GM19328 (cell line): Measurements from ENCODE around the gene NPAS2.

Experiments
- ATAC-seq: cut with Tn5 transposase; IDR thresholded peaks from one replicate; pipeline ENCODE4 v1.9.1; 2021; ENCODE audit warnings: mild to moderate bottlenecking, moderate library complexity; ENCODE audit not compliant: unreplicated experiment

The NPAS2 gene

GRCh38 chr2:100853909-100854810 lies 34.2 kb downstream of the NPAS2 start:
- ATAC-seq = no peak

DNA sequence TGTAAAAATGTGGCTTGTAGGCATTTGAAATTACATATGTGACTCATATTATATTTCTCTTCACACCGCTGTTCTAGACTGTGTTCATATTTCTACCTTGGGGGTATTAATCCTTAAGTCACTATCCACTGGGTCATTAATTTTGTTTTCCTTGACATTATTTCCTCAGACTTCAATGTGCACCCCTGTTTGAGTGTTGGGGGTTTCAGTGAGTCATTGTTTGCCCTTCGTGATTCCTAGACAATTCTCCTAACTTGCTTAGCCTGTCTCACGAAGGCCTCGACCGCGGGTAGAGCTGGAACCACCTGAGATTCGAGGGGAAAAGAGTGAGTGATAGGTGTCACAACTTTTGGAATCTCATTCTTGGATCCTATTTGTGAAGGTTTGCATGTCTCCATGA lies 35.1 kb downstream of the NPAS2 start:
- no peak for ATAC-seq

- no peak for ATAC-seq
These were observed 35.7 kb downstream of the NPAS2 start for GRCh38 chr2:100855606-100856005.

DNA sequence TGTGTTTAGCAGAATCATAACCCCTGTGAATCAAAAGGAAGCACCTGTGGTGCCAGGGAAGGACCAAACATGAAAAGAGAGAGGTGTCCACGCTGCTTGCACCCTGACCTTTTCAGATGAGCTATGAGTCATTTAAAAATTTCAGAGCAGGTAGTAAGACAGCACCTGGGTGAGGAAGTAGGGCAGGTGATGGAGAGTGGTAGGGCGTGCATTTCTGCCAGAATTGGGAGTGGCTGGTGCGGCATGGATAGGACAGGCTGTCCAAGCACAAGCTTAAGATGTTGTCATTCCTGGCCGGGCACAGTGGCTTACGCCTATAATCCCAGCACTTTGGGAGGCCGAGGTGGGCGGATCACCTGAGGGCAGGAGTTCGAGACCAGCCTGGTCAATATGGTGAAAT lies 36.8 kb downstream of the NPAS2 start:
- ATAC-seq = no peak

DNA sequence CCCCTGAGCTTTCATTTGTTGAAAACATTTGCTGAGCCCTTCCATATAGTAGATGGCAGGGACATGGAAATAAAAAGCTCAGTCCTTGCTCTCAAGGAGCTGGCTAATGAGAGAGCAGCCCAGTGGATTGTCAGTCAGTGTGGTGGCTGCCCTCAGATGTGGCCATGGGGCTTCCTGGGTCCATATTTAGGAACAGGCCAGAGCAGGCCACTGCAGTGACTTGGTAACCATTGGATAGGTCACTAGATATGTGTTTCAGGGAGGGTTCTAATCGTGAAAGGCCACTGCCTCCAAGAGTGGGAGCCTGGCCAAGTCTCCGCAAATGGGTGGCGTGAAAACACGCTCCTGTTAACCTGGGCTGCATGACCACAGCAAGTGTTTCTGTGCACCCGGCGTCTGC lies 37.4 kb downstream of the NPAS2 start:
- no peak for ATAC-seq

DNA sequence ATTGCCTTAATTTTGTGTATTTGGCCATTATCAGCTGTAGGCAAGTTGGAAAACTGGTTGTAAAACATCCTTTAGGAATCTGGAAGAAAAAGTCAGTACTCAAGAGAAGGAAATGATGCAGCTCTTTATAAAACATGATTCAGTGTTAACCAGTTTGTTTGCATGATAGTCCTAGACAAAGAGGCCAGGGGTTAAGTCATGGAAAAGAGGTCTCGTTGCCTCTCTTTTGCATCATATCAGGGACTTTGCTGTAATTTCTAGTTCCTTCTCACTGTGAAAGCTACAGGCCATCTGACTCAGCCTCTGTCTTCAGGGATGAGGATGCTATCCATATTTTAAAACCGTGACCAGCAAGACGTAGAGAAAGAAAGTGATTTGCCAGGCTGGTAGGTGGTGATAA lies 38.0 kb downstream of the NPAS2 start:
- ATAC-seq = no peak

GRCh38 chr2:100859902-100860301 lies 40.0 kb downstream of the NPAS2 start:
- ATAC-seq = no peak

DNA sequence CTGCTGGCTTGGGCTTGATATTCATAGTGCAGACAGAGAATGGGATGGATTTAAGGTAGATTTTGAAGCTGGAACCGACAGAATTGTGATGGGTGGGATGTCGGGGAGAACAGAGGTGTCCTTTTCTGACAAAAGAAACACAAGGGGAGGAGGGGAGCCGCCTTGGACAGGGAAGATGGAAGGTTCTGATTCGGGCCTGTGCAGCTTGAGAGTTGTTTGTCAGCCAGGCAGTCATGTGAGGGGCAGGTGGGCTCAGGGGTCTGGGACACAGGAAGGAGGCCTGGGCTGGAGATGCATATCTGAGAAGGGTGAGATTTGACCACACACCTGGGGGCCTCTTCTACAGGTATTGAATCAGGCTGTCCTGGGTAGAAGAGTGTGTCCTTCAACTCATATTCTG lies 41.4 kb downstream of the NPAS2 start:
- ATAC-seq = no peak

- ATAC-seq = no peak
These were observed 42.1 kb downstream of the NPAS2 start for GRCh38 chr2:100862081-100862480.

DNA sequence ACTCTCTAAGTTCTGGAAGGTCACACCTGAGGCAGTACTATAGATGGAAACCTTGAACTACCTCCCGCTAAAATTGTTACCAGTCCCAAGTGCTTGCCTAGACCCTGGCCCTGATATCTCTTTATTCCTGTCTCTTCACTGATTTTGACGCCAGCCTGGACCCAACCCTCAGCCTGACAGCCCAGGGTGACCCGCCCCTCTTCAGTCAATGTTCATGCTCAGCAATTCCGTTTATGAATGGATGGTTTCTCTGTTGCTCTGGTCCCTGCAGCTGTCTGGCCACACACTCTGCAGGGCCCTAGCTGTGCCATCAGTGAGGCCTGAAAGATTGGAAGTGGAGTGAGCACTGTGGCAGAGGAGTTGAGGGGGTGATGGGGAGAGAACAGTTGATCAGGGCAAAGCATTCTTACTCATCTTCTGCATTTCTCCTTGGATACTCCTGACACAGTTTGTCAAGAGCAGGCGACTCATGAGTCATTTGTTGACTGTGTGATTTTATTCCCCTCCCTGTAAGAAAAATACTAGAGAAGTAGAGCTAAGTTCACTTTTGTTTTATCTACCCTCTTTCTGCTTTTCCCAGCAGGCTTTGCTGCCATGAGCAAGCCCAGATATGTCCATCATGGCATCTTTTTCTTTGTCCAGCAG lies 46.0 kb downstream of the NPAS2 start:
- no peak for ATAC-seq

DNA sequence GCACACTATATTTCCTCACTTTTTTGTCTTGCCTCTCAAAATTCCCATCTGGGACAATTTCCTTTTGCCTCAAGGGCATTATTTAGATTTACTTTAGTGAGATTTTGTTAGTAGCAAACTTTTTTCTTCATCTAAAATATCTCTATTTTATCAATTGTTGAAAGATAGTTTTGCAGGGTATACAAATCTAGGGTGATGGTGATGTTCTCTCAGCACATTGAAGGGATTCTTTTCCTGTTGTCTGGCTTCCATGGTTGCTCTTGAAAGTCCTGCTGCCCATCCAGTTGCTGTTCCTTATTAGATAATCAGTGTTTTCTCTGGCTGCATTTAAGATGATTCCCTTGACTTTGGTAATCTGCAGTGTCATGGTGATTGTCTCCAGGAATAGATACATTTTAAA lies 48.1 kb downstream of the NPAS2 start:
- ATAC-seq = no peak

DNA sequence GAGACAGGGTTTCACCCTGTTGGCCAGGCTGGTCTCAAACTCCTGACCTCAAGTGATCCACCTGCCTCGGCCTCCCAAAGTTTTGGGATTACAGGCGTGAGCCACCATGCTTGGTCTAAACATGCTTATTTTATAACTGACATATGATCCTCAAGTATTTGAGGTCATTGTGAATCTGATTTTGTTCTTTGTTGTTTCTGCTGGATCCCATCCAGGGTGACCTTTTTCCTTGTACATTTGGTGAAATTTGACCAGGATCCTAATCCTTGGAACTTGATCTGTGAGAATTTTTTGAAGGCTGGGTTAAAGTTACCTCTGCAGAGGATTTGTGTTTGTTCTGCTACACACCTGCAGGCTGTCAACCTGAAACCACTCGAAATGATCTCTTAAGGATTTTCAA lies 49.2 kb downstream of the NPAS2 start:
- ATAC-seq = no peak

GRCh38 chr2:100870652-100871531 lies 51.0 kb downstream of the NPAS2 start:
- ATAC-seq = no peak

DNA sequence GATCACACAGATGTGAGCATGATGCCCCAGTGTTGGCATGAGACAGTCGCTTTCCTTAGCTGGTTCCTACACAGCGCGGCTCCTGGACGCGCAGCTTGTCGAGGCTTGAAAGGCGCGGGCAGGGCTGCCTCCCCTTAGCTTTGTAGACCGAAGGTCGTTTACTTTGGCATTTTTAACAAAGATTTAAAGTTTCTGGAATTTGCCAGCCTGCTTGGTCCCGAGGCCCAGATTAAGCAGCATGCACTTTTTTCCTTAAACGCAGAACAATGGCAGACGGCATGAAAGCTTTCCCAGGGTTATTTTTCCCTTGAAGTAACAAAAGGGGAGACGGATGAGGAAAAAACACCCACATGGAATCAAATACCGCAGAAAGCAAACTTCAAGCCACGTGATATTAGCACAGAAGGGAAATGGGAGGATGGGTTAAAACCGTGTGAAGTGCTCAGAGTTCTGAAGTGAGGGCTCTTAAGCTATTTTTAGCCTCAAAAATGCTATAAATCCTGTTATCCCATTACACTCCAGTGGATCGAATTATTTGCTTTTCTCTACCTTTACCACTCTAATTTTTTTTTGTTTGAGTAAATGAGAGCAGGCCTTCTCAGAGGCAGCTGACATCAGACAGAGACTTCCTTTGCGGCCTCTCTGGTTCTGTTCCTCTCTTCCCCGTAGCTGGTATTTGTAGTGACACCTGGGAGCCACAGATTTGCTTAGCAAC lies 55.7 kb downstream of the NPAS2 start:
- ATAC-seq = no peak

DNA sequence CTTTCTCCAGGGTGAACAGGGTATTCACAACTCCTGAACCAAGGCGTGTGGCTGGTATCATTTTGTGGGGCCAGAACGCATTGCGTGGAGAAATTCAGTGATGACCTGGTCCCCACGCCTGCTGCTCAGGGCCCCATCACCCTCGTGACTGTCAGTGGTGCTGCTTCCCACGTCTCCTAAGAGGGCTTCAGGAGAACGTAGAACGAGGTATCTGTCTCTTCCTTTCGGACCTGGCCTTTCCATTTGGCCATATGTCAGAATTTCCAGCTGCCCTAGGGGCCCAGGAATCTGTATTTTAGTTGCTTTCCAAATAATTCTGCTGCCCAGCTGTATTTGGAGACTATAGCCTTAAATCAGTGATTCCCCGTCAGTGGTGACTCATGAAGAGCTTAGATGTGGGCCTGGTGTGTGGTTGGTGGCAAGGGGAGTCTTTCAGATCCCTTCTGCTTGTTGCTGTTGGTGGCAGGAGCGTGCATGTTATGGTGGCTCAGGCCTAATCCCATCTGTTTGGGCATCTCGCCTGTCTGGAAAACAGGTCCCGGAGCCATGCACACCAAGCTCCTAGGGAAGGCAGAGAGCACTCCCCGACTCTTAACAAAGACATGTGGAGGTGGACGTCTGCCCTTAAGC lies 56.4 kb downstream of the NPAS2 start:
- ATAC-seq = no peak

- ATAC-seq = no peak
These were observed 57.6 kb downstream of the NPAS2 start for GRCh38 chr2:100877555-100877954.

DNA sequence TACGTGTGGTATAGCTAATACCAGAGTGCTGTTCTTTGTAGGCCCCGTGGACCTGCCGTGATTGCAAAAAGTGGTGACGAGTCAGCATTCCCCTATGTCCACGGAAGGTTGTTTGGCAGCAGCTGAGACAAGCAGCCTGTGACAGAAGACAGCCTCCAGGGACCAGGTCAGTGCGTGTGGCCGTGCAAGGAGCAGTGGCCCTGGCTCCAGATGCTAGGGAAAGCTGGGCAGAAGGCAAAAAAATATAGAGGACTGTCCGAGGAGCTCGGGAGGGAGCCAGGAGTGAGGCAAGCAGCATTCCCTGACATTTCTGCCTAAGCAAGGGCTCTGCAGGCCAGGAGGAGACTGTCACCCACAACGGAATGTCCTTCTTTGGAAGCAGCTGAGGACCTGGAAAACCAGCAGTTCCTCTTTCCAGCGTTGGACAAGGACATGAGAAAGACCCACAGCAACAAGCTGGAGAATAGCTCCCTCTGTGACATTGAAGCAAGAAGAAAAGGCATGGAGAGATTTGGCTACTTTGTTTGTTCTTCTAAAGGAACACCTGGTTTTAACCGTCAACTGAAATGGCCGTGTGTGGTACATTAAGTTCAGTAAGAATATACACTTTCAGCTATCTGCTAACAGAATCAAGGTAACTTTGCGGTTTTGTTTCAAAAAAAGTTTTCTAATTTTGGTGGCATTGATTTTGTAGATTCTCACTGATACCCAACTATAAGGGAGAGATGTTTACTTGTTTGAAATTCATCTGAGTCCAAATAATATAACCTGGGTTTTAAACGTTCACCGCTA lies 58.3 kb downstream of the NPAS2 start:
- no peak for ATAC-seq

DNA sequence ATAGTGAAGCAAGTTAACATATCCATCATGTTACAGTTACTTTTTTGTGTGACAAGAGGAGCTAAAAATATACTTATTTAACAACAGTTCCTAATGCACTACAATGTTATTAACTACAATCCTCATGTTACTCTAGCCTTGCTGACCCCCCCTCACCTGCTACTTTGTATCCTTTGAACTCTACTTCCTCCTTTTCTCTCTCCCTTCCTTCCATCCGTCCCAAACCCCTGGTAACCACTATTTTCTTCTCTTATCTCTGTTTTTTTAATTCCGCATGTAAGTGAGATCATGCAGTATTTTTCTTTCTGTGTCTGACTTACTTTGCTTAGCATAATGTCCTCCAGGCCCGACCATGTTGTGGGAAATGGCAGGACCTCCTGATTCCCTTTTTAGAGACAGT lies 59.4 kb downstream of the NPAS2 start:
- no peak for ATAC-seq

- no peak for ATAC-seq
These were observed 60.1 kb downstream of the NPAS2 start for GRCh38 chr2:100880036-100880435.

DNA sequence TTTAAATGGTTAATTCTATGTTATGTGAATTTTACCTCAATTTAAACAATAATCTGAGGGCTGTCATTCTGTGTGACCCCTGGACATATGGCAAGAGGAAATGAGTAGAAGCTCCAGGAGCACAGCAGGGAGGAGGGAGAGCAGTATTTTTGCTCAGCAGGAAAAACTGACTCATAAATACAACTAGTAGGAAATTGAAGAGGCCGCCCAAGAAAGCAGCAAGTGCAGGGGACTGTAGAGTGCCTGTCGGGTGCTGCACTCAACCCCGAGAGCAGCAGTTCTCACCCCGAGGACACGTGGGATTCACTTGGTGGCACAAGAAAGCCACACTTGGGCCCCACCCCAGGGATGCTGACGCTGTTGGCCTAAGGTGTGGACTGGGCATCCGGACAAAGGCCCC lies 60.8 kb downstream of the NPAS2 start:
- no peak for ATAC-seq
